Neural progenitor cell (in vitro differentiated cells): ENCODE measurements around the gene C3orf20. TPM values are rescaled to one million over a fixed set of nuclear protein-coding genes. Genes with fewer than 3 reads are reported as not detected.

Source experiments
- DNase-seq: peaks from one replicate; pipeline ENCODE4 v3.0.0-alpha.2; 2016; ENCODE audit warnings: low spot score
- H2AFZ ChIP-seq: fragments of 200-600 bp; sonication (generic); replicated peaks from 2 replicates; pipeline ENCODE4 v1.6.1; 2016; ENCODE audit warnings: antibody characterized with exemption
- H3F3A ChIP-seq: fragments of 200-600 bp; sonication (generic); 2 replicates; pipeline ENCODE4 v1.6.1; 2016; ENCODE audit warnings: antibody characterized with exemption, low read depth
- H3K27ac ChIP-seq: fragments of 200-600 bp; sonication (generic); 2 replicates; pipeline ENCODE4 v1.5.1; 2016; ENCODE audit warnings: mild to moderate bottlenecking
- H3K27me3 ChIP-seq: fragments of 200-600 bp; sonication (generic); 2 replicates; pipeline ENCODE4 v1.6.1; 2016; ENCODE audit warnings: mild to moderate bottlenecking, moderate library complexity
- H3K36me3 ChIP-seq: fragments of 200-600 bp; sonication (generic); 2 replicates; pipeline ENCODE4 v1.5.1; 2016
- H3K4me1 ChIP-seq: fragments of 200-600 bp; sonication (generic); 2 replicates; pipeline ENCODE4 v1.6.1; 2016; ENCODE audit warnings: mixed run types
- H3K4me2 ChIP-seq: fragments of 200-600 bp; sonication (generic); 2 replicates; pipeline ENCODE4 v1.6.1; 2016
- H3K4me3 ChIP-seq: fragments of 200-600 bp; sonication (generic); 2 replicates; pipeline ENCODE4 v1.5.1; 2016
- H3K79me2 ChIP-seq: fragments of 200-600 bp; sonication (generic); 2 replicates; pipeline ENCODE4 v1.6.1; 2016; ENCODE audit warnings: low read depth
- H3K9ac ChIP-seq: fragments of 200-600 bp; sonication (generic); 2 replicates; pipeline ENCODE4 v1.6.1; 2016
- H3K9me3 ChIP-seq: fragments of 200-600 bp; sonication (generic); 2 replicates; pipeline ENCODE4 v1.5.1; 2016; ENCODE audit warnings: low read depth
- H4K20me1 ChIP-seq: fragments of 200-600 bp; sonication (generic); 2 replicates; pipeline ENCODE4 v1.6.1; 2016; ENCODE audit warnings: low read depth
- H3K27ac Mint-ChIP-seq: 3 replicates; pipeline ENCODE4 v1.8.0; 2021; ENCODE audit warnings: mixed read lengths
- H3K27me3 Mint-ChIP-seq: 2 replicates; pipeline ENCODE4 v1.8.0; 2022; ENCODE audit warnings: low read depth, mild to moderate bottlenecking, inconsistent platforms, moderate library complexity, mixed read lengths; ENCODE audit not compliant: insufficient read depth
- H3K36me3 Mint-ChIP-seq: 3 replicates; pipeline ENCODE4 v1.8.0; 2021; ENCODE audit warnings: mixed read lengths
- H3K4me1 Mint-ChIP-seq: 3 replicates; pipeline ENCODE4 v1.8.0; 2021; ENCODE audit warnings: mixed read lengths
- H3K4me3 Mint-ChIP-seq: 3 replicates; pipeline ENCODE4 v1.8.0; 2021; ENCODE audit warnings: mild to moderate bottlenecking, moderate library complexity, mixed read lengths
- H3K9me3 Mint-ChIP-seq: 3 replicates; pipeline ENCODE4 v1.8.0; 2020; ENCODE audit warnings: mixed read lengths
- EZH2 ChIP-seq: fragments of 200-600 bp; sonication (generic); IDR thresholded peaks from 2 replicates; pipeline ENCODE4 v1.6.1; 2017; ENCODE audit warnings: antibody characterized with exemption, mild to moderate bottlenecking, moderate library complexity
- EZH2phosphoT487 ChIP-seq: fragments of 200-600 bp; sonication (generic); IDR thresholded peaks from 2 replicates; pipeline ENCODE4 v1.6.1; 2017; ENCODE audit warnings: antibody characterized with exemption
- total RNA-seq: library from RNA; depleted of rRNA; stranded (reverse); fragments of >200 nt; gene quantifications from 2 replicates; pipeline ENCODE4 v1.2.3, GENCODE V29; 2015; ENCODE audit warnings: low replicate concordance
- TF ChIP-seq, protein P1 (sequence below): fragments of 200-600 bp; sonication (generic); IDR thresholded peaks from 2 replicates; pipeline ENCODE4 v1.5.1; 2017; ENCODE audit warnings: antibody characterized with exemption, mild to moderate bottlenecking

The C3orf20 gene
- total RNA-seq, 1 donor from 2014 or later, result not detected

DNA sequence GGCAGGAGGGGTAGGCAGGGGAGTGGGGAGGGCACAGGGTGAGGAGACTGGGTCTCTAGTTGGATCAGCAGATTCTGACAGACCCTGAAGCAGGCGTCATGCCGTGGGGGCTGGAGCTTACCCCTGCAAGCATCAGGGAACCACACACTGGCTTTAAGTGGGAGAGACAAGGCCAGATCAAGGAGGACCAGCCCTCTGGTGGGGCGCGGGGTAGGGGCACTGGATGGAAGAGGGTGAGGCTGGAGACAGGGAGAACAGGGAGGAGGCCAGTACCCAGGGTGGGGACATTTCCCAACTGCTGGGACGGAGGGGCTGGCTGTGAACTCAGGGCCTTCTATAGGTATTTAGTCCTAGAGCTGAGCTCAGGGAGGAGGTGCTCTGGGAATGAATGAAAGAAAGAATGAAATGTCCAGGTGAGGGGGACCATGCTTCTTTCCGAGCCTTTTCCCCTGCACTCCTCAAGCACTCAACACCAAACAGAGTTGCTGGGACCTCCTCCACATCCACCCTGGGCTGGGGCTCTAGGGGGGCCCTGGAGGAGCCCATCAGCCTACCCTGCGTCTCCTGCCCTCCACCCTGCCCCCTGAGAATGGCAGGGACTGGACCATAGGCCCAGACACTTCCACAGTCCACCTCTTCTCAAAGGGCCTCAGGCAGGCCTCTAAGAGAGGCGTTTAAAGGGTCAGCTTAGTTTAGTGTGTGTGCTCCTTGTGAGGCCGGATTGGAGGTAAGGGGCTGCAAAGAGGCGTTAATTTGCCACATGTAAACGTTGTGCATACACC, 94.8 kb downstream of the C3orf20 start:
- Histone ChIP-seq H3K27me3 (no peaks in the 10 kb centered on the region), H4K20me1 (no peaks in the 10 kb centered on the region), H3F3A (no peaks in the 10 kb centered on the region), H3K9me3 (no peaks in the 10 kb centered on the region), H3K4me2 (no peak overlapping the region), H3K36me3 (no peaks in the 10 kb centered on the region), H3K4me1 (no peaks in the 10 kb centered on the region), H3K27ac (no peak overlapping the region), H3K4me3 (no peak overlapping the region), H3K9ac (no peak overlapping the region), H3K79me2 (no peaks in the 10 kb centered on the region), H2AFZ (no peak overlapping the region)
- peaks cover 8% of the 10 kb centered on the region for H3K27me3 Mint-ChIP-seq
- no peaks in the 10 kb centered on the region for H3K9me3 Mint-ChIP-seq
- no peaks in the 10 kb centered on the region for H3K36me3 Mint-ChIP-seq
- H3K27ac Mint-ChIP-seq, result no peak overlapping the region
- H3K4me1 Mint-ChIP-seq, result peaks cover 5% of the 10 kb centered on the region
- TF ChIP-seq EZH2phosphoT487, result no peak
- H3K4me3 Mint-ChIP-seq, result no peak overlapping the region
- no peak for DNase-seq

DNA sequence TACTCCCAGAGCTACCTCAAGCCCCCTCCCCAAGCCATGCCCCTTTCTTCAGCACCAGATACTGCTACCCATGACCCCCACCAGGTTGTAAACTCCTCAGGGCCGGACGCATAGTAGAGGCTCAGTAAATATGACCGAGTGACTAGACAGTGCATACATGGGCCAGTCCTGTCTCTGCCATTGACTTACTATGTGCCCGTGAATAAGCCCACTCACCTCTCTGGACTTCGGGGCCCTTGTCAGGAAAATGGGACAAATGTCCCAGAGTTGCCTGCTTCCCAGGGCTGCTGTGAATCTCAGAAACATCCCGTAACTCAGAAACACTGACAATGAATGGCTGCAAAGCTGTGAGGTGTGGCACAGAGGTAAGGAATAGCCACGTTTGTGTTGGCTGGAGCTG, 95.7 kb downstream of the C3orf20 start:
- H3K4me3 Mint-ChIP-seq, result no peak overlapping the region
- Histone ChIP-seq H3K79me2 (no peaks in the 10 kb centered on the region), H3K9ac (no peak overlapping the region), H3K4me3 (no peak overlapping the region), H2AFZ (no peak overlapping the region), H4K20me1 (no peaks in the 10 kb centered on the region), H3K27ac (no peak overlapping the region), H3K9me3 (no peaks in the 10 kb centered on the region), H3F3A (no peaks in the 10 kb centered on the region), H3K27me3 (no peaks in the 10 kb centered on the region), H3K36me3 (no peaks in the 10 kb centered on the region), H3K4me2 (no peak overlapping the region), H3K4me1 (no peaks in the 10 kb centered on the region)
- H3K9me3 Mint-ChIP-seq, result no peaks in the 10 kb centered on the region
- H3K4me1 Mint-ChIP-seq, result peaks cover 5% of the 10 kb centered on the region
- TF ChIP-seq EZH2phosphoT487 (no peak), EZH2 (no peak)
- TF ChIP-seq, protein P1, sequence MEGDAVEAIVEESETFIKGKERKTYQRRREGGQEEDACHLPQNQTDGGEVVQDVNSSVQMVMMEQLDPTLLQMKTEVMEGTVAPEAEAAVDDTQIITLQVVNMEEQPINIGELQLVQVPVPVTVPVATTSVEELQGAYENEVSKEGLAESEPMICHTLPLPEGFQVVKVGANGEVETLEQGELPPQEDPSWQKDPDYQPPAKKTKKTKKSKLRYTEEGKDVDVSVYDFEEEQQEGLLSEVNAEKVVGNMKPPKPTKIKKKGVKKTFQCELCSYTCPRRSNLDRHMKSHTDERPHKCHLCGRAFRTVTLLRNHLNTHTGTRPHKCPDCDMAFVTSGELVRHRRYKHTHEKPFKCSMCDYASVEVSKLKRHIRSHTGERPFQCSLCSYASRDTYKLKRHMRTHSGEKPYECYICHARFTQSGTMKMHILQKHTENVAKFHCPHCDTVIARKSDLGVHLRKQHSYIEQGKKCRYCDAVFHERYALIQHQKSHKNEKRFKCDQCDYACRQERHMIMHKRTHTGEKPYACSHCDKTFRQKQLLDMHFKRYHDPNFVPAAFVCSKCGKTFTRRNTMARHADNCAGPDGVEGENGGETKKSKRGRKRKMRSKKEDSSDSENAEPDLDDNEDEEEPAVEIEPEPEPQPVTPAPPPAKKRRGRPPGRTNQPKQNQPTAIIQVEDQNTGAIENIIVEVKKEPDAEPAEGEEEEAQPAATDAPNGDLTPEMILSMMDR, result no peak
- H3K36me3 Mint-ChIP-seq, result no peaks in the 10 kb centered on the region
- no peak for DNase-seq
- H3K27me3 Mint-ChIP-seq, result peaks cover 8% of the 10 kb centered on the region
- H3K27ac Mint-ChIP-seq, result no peak overlapping the region

DNA sequence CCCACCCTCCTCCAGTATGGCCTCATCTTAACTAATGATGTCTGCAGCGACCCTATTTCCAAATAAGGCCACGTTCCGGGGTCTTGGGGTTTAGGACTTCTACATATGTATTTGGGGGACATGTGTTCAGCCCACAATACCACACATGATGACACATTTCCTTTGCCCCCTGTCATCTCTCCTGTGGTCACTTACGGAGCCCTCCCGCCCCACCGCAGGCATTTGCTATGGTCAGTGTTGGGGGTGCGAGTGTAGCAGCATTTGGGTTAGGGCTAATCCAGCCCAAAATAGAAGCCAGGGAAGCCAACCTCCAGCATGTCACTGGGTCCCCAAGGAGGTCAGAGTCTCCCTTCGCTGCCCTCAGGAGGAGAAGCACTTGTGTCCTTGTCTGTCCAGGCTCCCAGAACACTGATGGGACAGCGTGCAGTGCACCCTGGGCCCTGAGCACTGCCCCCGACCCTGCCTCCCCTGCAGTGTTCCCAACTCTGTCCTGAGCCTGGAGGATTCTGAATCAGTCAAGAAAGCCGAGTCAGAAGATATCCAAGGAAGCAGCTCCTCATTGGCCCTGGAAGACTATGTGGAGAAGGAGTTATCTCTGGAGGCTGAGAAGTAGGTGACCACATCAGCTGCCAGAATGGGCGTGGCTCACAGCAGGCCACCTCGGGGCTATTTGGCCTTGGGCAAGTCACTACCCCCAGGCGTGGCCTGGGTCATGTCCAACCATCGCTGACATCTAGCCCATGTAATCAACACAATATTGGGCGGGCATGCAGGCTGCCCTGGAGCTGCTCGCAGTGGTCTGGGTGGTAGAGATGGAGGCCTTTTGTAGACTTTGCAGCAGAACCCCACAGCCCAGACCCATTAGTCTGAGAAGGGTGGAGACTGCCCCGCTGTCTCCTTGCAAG, 96.9 kb downstream of the C3orf20 start:
- no peaks in the 10 kb centered on the region for H3K4me1 ChIP-seq
- H3K9me3 ChIP-seq, result no peaks in the 10 kb centered on the region
- Mint-ChIP-seq H3K27me3 (peaks cover 8% of the 10 kb centered on the region), H3K4me3 (no peak overlapping the region), H3K36me3 (no peaks in the 10 kb centered on the region), H3K4me1 (peaks cover 5% of the 10 kb centered on the region), H3K9me3 (no peaks in the 10 kb centered on the region), H3K27ac (no peak overlapping the region)
- no peak overlapping the region for H3K27ac ChIP-seq
- H3K4me2 ChIP-seq, result no peak overlapping the region
- no peak overlapping the region for H2AFZ ChIP-seq
- no peaks in the 10 kb centered on the region for H3F3A ChIP-seq
- no peak overlapping the region for H3K9ac ChIP-seq
- H3K4me3 ChIP-seq, result no peak overlapping the region
- TF ChIP-seq EZH2, result no peak
- TF ChIP-seq, protein P1, result no peak
- no peaks in the 10 kb centered on the region for H3K27me3 ChIP-seq
- no peaks in the 10 kb centered on the region for H3K79me2 ChIP-seq
- no peaks in the 10 kb centered on the region for H4K20me1 ChIP-seq
- no peaks in the 10 kb centered on the region for H3K36me3 ChIP-seq
- no peak for DNase-seq
